AG09309 (cell line): ENCODE data around the gene EIF3K.

ENCODE experiments used
- DNase-seq: peaks from one replicate; pipeline ENCODE4 v3.0.0-alpha.2; 2010; ENCODE audit warnings: low read depth
- H3K4me3 ChIP-seq: 2 replicates; pipeline ENCODE4 v1.5.1; 2011; ENCODE audit warnings: mild to moderate bottlenecking, low read depth, low read length, moderate library complexity; ENCODE audit not compliant: control insufficient read depth
- TF ChIP-seq, protein P1 (sequence below): IDR thresholded peaks from 2 replicates; pipeline ENCODE4 v1.5.1; 2011; ENCODE audit warnings: mild to moderate bottlenecking, low read depth, low read length, inconsistent platforms; ENCODE audit not compliant: insufficient read depth, control insufficient read depth; ENCODE audit errors: missing control alignments

Gene EIF3K

DNA sequence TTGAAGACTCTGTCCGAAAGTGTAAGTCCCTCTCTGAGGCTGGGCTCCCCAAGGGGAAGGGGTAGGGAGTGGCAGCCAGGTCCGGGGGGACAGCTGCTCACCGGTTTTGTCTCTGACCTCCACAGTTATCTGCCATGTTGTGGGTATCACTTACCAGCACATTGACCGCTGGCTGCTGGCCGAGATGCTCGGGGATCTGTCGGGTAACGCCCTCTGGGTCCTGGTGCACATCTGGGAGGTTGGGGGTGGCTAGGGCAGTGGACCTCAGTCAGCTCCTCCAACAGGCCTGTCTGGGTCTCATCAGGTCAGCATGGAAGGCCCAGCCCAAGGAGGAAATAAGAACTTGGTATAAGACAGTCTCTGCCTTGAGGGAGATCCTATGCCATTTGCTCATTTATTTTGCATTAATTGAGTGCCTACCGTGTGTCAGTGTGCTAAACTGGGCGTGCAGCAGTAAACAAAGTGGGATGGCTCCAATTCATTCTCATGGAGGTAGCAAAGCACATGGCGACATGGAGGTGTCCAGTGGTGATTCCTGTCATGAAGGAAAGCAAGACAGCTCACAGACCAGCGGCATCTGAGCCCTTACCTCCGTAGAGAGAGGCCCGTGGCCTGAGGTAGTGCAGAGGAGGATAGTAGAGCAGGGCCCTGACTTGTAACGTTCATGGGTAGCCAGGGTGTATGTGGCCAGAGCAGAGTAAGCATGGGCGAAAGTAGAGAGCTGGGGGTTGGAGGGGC, 13.7 kb downstream of the EIF3K start:
- H3K4me3 ChIP-seq, result no peak overlapping the region
- TF ChIP-seq, protein P1, sequence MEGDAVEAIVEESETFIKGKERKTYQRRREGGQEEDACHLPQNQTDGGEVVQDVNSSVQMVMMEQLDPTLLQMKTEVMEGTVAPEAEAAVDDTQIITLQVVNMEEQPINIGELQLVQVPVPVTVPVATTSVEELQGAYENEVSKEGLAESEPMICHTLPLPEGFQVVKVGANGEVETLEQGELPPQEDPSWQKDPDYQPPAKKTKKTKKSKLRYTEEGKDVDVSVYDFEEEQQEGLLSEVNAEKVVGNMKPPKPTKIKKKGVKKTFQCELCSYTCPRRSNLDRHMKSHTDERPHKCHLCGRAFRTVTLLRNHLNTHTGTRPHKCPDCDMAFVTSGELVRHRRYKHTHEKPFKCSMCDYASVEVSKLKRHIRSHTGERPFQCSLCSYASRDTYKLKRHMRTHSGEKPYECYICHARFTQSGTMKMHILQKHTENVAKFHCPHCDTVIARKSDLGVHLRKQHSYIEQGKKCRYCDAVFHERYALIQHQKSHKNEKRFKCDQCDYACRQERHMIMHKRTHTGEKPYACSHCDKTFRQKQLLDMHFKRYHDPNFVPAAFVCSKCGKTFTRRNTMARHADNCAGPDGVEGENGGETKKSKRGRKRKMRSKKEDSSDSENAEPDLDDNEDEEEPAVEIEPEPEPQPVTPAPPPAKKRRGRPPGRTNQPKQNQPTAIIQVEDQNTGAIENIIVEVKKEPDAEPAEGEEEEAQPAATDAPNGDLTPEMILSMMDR, result no peak
- DNase-seq, result no peak

DNA sequence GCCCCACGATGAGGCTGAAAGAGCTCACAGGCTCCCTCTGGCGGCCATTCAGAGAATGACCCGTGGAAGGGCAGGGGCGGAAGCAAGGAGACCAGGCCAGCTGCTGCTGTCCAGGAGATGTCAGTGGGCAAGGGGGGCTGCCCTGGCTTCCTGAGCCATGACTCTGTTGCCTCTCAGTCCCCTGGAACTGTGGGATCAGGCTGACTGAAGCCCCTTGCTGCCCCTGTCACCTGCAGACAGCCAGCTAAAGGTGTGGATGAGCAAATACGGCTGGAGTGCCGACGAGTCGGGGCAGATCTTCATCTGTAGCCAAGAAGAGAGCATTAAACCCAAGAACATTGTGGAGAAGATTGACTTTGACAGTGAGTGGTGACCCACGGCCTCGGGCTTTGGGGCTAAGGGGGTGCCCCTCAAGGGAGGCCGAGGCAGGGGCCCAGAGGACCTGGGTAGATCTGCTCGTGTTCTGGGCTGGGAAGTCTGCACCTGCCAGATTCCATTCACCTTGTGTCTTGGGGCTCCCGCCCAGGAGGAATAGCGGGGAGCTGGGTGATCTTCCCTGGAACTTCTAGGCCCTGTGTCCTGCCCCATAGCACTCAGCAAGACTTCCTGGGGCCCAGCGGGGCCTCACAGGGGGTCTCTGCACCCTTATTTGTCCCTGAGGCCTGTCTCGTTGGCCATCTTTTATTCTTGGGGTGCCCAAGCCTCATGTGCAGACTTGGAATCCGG, 15.9 kb downstream of the EIF3K start:
- TF ChIP-seq, protein P1, result peak; percentile 94
- DNase-seq, result no peak
- no peak overlapping the region for H3K4me3 ChIP-seq

DNA sequence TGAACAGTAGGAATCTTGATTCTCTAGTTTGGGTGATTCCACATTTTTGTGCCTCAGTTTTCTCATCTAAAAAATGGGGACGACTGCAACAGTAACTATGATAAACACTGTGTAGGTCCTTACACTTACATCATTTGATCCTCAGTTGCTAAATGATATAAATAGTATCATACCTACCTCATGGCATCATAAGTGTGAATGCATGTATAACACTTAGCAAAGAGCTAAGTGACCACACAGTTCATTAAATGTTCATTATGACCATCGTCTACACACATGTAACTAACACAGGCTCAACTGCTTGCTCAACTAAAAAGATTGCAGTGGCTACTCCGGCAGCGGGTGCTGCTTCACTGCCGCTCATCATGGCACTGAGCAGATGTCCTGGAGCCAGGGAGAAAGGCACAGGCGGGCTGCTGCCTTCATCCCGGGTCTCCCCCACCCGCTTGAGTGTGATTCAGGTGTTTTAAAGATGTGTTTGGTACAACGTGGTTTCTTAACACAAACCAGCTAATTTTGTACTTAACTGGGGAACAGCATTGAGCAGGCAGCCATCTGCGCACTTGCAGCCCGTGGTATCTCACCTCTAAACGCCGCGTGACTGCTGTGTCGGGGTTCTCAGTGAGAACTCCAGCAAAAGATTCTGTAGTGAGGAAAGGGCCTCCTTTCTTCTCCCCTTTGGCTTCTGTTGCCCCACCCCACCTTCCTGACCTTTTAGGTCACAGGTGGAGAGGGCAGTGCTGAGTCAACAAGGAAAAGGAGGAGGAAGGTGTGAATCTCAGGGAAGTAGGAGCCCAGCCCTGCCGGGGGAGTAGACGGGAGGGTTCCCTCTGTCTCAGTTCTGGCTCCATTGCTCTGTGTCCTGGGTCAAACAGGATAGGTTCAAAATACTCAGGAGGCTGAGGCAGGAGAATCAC, 16.8 kb downstream of the EIF3K start:
- TF ChIP-seq, protein P1, result no peak
- no peak for DNase-seq
- H3K4me3 ChIP-seq, result no peak overlapping the region

- no peak for DNase-seq
- no peak overlapping the region for H3K4me3 ChIP-seq
- TF ChIP-seq, protein P1, result no peak
Measured at GRCh38 chr19:38638461-38638860, 19.5 kb downstream of the EIF3K start.

GRCh38 chr19:38639679-38640078, 20.7 kb downstream of the EIF3K start:
- no peak overlapping the region for H3K4me3 ChIP-seq
- DNase-seq, result no peak
- TF ChIP-seq, protein P1, result no peak

- no peak overlapping the region for H3K4me3 ChIP-seq
- DNase-seq, result no peak
- TF ChIP-seq, protein P1, result no peak
Measured at GRCh38 chr19:38640368-38640767, 21.4 kb downstream of the EIF3K start.
